ENCODE measurements around the gene ADGRA1. TPM values are rescaled to one million over a fixed set of nuclear protein-coding genes. Genes with fewer than 3 reads are reported as not detected.

Gene ADGRA1
- total and polyA plus RNA-seq, 2 of the 8 experiments (the other 6 are each of a cell fraction or from before 2014, with no cell fraction given), result 0.17 to 0.21 TPM

DNA sequence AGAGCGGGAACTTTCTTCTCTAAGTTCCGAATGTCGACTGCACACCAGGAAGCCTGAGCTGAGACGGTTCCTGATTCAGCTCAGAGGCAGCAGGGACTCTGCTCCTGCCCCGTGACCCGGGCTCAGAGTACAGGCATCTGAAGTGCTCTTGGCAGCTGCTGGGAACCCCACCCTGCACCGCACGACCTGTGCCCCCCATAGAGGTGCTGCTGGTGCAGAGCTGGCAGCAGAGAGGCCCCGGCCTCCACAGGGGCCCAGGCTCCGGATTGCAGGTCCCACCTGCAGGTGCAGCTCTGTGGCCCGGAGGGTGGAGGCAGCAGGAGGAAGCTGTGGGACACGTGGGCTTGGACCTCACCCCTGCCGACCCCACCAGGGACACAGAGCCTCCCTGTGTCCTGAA lies 39.5 kb upstream of the ADGRA1 start (continued):
- no peak for TF ChIP-seq CHD7 (IDR thresholded peaks at IDR 0.05; ENCODE audit: insufficient replicate concordance, low read length)
- no peak for TF ChIP-seq SUZ12 (IDR thresholded peaks at IDR 0.05; ENCODE audit: low read length)
- TF ChIP-seq USF2 (IDR thresholded peaks at IDR 0.05; ENCODE audit: low read length), result no peak
- TF ChIP-seq GTF2F1 (IDR thresholded peaks at IDR 0.05; ENCODE audit: borderline replicate concordance, low read depth, low read length), result no peak
- no peak for TF ChIP-seq EZH2 (IDR thresholded peaks at IDR 0.05; ENCODE audit: low read depth, low read length, severe bottlenecking)
- no peak for TF ChIP-seq TAF1 (IDR thresholded peaks at IDR 0.05; ENCODE audit: low read depth, low read length)
- no peak for TF ChIP-seq SP1 (IDR thresholded peaks at IDR 0.05; ENCODE audit: low read depth, low read length)
- TF ChIP-seq EP300 (IDR thresholded peaks at IDR 0.05; ENCODE audit: borderline replicate concordance in 1 of 2, low read depth in 2 of 2, low read length in 2 of 2), result no peak
- TF ChIP-seq BACH1 (IDR thresholded peaks at IDR 0.05; ENCODE audit: low read length), result no peak
- no peak for TF ChIP-seq POU5F1 (IDR thresholded peaks at IDR 0.05; ENCODE audit: low read depth, low read length)
- TF ChIP-seq ZNF274 (IDR thresholded peaks at IDR 0.05; ENCODE audit: borderline replicate concordance, extremely low read depth, low read length), result no peak
